Measurements from ENCODE around the gene OTOS. TPM values are rescaled to one million over a fixed set of nuclear protein-coding genes. Genes with fewer than 3 reads are reported as not detected.

Gene OTOS
- total and polyA plus RNA-seq, 5 donors = not detected

GRCh38 chr2:240147911-240148587 is 7.6 kb upstream of the OTOS start:
- ATAC-seq (no peak), DNase-seq (peak in 1 of 3 donors; percentile 3)
- no peak overlapping the region for H3K4me3 ChIP-seq (ENCODE audit: low read length)
- intact Hi-C loops (cut with DNase I) = loop anchor here in 1 of 4 donors (10.0 kb wide), 1 partner anchor 1113 kb away; no protein-coding TSS in a partner anchor
- H3K27me3 ChIP-seq (ENCODE audit: control insufficient read depth, insufficient read depth) = no peaks in the 10 kb centered on the region
- no peaks in the 10 kb centered on the region for H3K4me1 ChIP-seq (ENCODE audit: control insufficient read depth, insufficient read depth, low read length)
- H3K9me3 ChIP-seq (ENCODE audit: control insufficient read depth, low read length) = no peaks in the 10 kb centered on the region
- 88% methylated on average over 20 of the region's 20 CpGs for WGBS
- H3K27ac ChIP-seq (ENCODE audit: low read length) = no peak overlapping the region

GRCh38 chr2:240147382-240147781 is 6.9 kb upstream of the OTOS start:
- 88% methylated on average over 5 of the region's 5 CpGs for WGBS
- H3K27me3 ChIP-seq (ENCODE audit: control insufficient read depth, insufficient read depth) = no peaks in the 10 kb centered on the region
- no peaks in the 10 kb centered on the region for H3K9me3 ChIP-seq (ENCODE audit: control insufficient read depth, low read length)
- no peak for ATAC-seq
- intact Hi-C loops (cut with DNase I) = loop anchor here in 1 of 4 donors (10.0 kb wide), 1 partner anchor 1113 kb away; no protein-coding TSS in a partner anchor
- no peak overlapping the region for H3K4me3 ChIP-seq (ENCODE audit: low read length)
- peak in 1 of 3 donors; percentile 12 for DNase-seq
- H3K4me1 ChIP-seq (ENCODE audit: control insufficient read depth, insufficient read depth, low read length) = no peaks in the 10 kb centered on the region
- H3K27ac ChIP-seq (ENCODE audit: low read length) = no peak overlapping the region

DNA sequence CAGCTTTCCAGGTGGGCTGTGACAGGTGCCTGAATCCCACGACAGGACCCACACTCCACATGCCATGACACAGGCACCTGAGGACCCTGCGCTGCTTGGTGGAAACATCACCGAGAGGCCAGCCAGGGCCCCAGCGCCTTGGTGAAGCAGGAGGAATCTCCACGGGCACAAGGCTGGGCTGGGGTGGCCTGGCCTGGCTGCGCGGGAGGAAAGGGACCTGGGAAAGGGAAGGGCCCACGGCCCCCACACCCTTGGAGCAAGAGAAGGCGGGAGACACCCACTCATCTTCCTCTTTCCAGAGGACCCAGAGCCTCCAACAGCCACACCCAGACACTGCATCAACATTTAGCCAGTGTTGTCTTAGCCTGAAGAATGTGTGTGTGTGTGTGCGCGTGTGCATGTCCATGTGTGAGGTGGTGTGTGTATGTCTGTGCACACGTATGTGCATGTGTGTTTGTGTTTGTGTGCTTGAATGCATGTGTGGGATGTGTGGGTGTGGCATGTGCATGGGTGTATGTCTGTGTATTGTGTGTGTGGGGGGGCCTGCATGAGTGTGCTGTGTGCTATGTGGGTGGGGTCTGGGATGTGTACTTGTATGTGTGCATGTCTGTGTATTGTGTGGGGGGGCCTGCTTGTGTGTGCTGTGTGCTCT is 6.3 kb upstream of the OTOS start:
- ATAC-seq (no peak), DNase-seq (peak in 2 of 3 donors; percentile 41 to 46)
- H3K4me3 ChIP-seq (ENCODE audit: low read length) = no peak overlapping the region
- no peaks in the 10 kb centered on the region for H3K9me3 ChIP-seq (ENCODE audit: control insufficient read depth, low read length)
- intact Hi-C loops (cut with DNase I) = loop anchor here in 1 of 4 donors (10.0 kb wide), 1 partner anchor 1112 kb away; no protein-coding TSS in a partner anchor
- WGBS = 73% methylated on average over 12 of the region's 12 CpGs
- H3K27me3 ChIP-seq (ENCODE audit: control insufficient read depth, insufficient read depth) = no peaks in the 10 kb centered on the region
- no peak overlapping the region for H3K27ac ChIP-seq (ENCODE audit: low read length)
- H3K4me1 ChIP-seq (ENCODE audit: control insufficient read depth, insufficient read depth, low read length) = no peaks in the 10 kb centered on the region

- intact Hi-C loops (cut with DNase I) = loop anchor here in 1 of 4 donors (10.0 kb wide), 1 partner anchor 1111 kb away; no protein-coding TSS in a partner anchor
- 29% methylated on average over 10 of the region's 10 CpGs for WGBS
Observed at GRCh38 chr2:240146141-240146561, 5.7 kb upstream of the OTOS start.

DNA sequence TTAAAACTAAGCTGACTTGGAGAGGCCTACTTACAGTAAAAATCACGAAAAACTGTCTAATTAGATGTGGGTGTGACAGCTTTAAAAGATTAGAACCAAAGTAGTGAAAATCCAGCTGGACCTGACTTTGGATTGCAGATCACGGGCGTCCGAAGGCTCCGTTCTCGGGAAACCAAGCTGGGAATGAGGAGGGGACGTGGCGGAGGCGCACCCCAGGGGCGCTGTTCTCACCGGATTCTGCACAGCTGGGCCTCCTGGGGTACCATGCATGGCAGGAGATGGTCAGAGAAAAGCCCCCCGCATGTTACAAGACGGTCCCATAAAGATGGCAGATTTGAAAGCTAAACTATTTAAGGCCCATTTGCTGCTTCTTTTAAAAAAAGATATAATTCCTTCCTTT is 5.0 kb upstream of the OTOS start:
- WGBS = 66% methylated on average over 13 of the region's 13 CpGs
- Histone ChIP-seq H3K4me3 (ENCODE audit: low read length) (no peak overlapping the region), H3K4me1 (ENCODE audit: control insufficient read depth, insufficient read depth, low read length) (no peaks in the 10 kb centered on the region), H3K9me3 (ENCODE audit: control insufficient read depth, low read length) (no peaks in the 10 kb centered on the region), H3K27me3 (ENCODE audit: control insufficient read depth, insufficient read depth) (no peaks in the 10 kb centered on the region), H3K27ac (ENCODE audit: low read length) (no peak overlapping the region)
- no peak for ATAC-seq
- intact Hi-C loops (cut with DNase I) = loop anchor here in 1 of 4 donors (10.0 kb wide), 1 partner anchor 1111 kb away; no protein-coding TSS in a partner anchor
- peak in 2 of 3 donors; percentile 4 to 20 for DNase-seq

More at GRCh38 chr2:240146141-240146561, 5.7 kb upstream of the OTOS start:
- H3K9me3 ChIP-seq (ENCODE audit: control insufficient read depth, low read length) = no peaks in the 10 kb centered on the region
- H3K4me3 ChIP-seq (ENCODE audit: low read length) = no peak overlapping the region
- no peaks in the 10 kb centered on the region for H3K4me1 ChIP-seq (ENCODE audit: control insufficient read depth, insufficient read depth, low read length)
- ATAC-seq (no peak), DNase-seq (peak in 2 of 3 donors; percentile 40 to 52)
- H3K27ac ChIP-seq (ENCODE audit: low read length) = no peak overlapping the region
- no peaks in the 10 kb centered on the region for H3K27me3 ChIP-seq (ENCODE audit: control insufficient read depth, insufficient read depth)

GRCh38 chr2:240144649-240145261 is 4.3 kb upstream of the OTOS start:
- no peak overlapping the region for H3K4me3 ChIP-seq (ENCODE audit: low read length)
- DNase-seq (peak in 2 of 3 donors; percentile 41 to 52), ATAC-seq (no peak)
- H3K27ac ChIP-seq (ENCODE audit: low read length) = no peak overlapping the region
- intact Hi-C loops (cut with DNase I) = loop anchor here (5.0 to 10.0 kb wide), 3 partner anchors 82 to 1110 kb away; no protein-coding TSS in a partner anchor
- WGBS = 78% methylated on average over 20 of the region's 20 CpGs
- no peaks in the 10 kb centered on the region for H3K4me1 ChIP-seq (ENCODE audit: control insufficient read depth, insufficient read depth, low read length)
- H3K27me3 ChIP-seq (ENCODE audit: control insufficient read depth, insufficient read depth) = no peaks in the 10 kb centered on the region
- no peaks in the 10 kb centered on the region for H3K9me3 ChIP-seq (ENCODE audit: control insufficient read depth, low read length)

GRCh38 chr2:240143801-240144648 is 3.6 kb upstream of the OTOS start:
- 36% methylated on average over 36 of the region's 36 CpGs for WGBS
- Histone ChIP-seq H3K27me3 (ENCODE audit: control insufficient read depth, insufficient read depth) (no peaks in the 10 kb centered on the region), H3K9me3 (ENCODE audit: control insufficient read depth, low read length) (no peaks in the 10 kb centered on the region), H3K27ac (ENCODE audit: low read length) (no peak overlapping the region), H3K4me3 (ENCODE audit: low read length) (no peak overlapping the region), H3K4me1 (ENCODE audit: control insufficient read depth, insufficient read depth, low read length) (no peaks in the 10 kb centered on the region)
- intact Hi-C loops (cut with DNase I) = loop anchor here (1.0 to 10.0 kb wide), 5 partner anchors 82 to 1109 kb away; no protein-coding TSS in a partner anchor
- ATAC-seq (peak; percentile 67 to 80), DNase-seq (peak; percentile 64 to 89 (median 84))

GRCh38 chr2:240143276-240143675 is 2.8 kb upstream of the OTOS start:
- no peak overlapping the region for H3K4me3 ChIP-seq (ENCODE audit: low read length)
- DNase-seq (peak in 1 of 3 donors; percentile 22), ATAC-seq (no peak)
- no peaks in the 10 kb centered on the region for H3K4me1 ChIP-seq (ENCODE audit: control insufficient read depth, insufficient read depth, low read length)
- whole genome bisulfite sequencing = 62% methylated on average over 6 of the region's 6 CpGs
- no peak overlapping the region for H3K27ac ChIP-seq (ENCODE audit: low read length)
- H3K9me3 ChIP-seq (ENCODE audit: control insufficient read depth, low read length) = no peaks in the 10 kb centered on the region
- intact Hi-C loops (cut with DNase I) = loop anchor here (1.0 to 10.0 kb wide), 5 partner anchors 81 to 1108 kb away; no protein-coding TSS in a partner anchor
- no peaks in the 10 kb centered on the region for H3K27me3 ChIP-seq (ENCODE audit: control insufficient read depth, insufficient read depth)

DNA sequence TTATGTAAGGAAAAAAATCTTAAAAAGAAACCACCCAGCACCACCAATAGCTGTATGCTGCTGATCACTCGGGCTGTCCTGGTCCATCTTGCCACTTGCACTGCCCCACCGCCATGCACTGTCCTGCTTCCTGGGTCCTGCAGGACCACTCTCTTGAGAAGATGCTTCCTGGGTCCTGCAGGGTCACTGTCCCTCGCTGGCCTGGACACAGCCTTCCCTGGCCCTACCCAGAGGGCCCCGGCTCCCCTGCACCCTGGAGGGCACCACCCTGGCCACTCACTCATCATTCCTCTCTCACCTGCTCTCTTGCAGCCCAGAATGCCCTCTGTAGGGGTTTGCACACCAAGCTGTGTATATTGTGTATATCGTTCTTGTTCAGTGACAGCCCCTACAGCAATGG is 2.4 kb upstream of the OTOS start:
- DNase-seq = no peak

DNA sequence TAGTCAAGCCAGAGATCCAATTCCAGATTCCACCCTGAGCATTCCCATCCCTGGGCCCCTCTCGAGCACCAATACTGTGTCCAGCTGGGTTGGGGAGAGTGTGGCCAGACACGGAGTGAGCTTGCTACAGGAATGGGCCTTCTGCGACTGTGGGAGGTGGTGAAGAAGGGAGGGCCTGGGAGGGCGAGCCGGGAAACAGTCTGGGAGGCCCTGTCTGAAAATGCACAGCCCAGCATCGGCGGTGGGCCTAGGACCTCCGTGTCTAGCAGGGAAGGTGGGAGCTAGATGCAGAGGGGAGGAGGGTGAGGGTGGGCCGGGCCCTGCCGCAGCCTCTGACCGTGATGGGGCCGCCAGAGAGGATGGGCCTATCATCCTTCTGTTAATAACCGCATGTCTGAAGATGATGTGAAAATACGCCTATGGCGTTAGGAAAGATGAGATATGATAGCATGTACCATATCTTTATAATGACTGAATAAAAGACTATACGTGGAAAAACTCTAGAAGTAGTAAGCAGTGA is 1.9 kb upstream of the OTOS start:
- intact Hi-C loops (cut with DNase I) = loop anchor here (2.0 to 10.0 kb wide), 4 partner anchors 80 to 1108 kb away; no protein-coding TSS in a partner anchor
- no peak for DNase-seq
- Histone ChIP-seq H3K9me3 (ENCODE audit: control insufficient read depth, low read length) (no peaks in the 10 kb centered on the region), H3K4me3 (ENCODE audit: low read length) (no peak overlapping the region), H3K4me1 (ENCODE audit: control insufficient read depth, insufficient read depth, low read length) (no peaks in the 10 kb centered on the region), H3K27me3 (ENCODE audit: control insufficient read depth, insufficient read depth) (no peaks in the 10 kb centered on the region), H3K27ac (ENCODE audit: low read length) (no peak overlapping the region)
- no peak for ATAC-seq
- WGBS = 84% methylated on average over 16 of the region's 16 CpGs

More for the DNA sequence above, 2.4 kb upstream of the OTOS start:
- H3K4me1 ChIP-seq (ENCODE audit: control insufficient read depth, insufficient read depth, low read length) = no peaks in the 10 kb centered on the region
- H3K27ac ChIP-seq (ENCODE audit: low read length) = no peak overlapping the region
- H3K27me3 ChIP-seq (ENCODE audit: control insufficient read depth, insufficient read depth) = no peaks in the 10 kb centered on the region
- WGBS = 80% methylated on average over 5 of the region's 5 CpGs
- intact Hi-C loops (cut with DNase I) = loop anchor here (1.0 to 10.0 kb wide), 5 partner anchors 81 to 1108 kb away; no protein-coding TSS in a partner anchor
- no peak overlapping the region for H3K4me3 ChIP-seq (ENCODE audit: low read length)
- ATAC-seq = no peak
- H3K9me3 ChIP-seq (ENCODE audit: control insufficient read depth, low read length) = no peaks in the 10 kb centered on the region

Measured in right cardiac atrium (tissue), 5 donors.